NCI-H2107 (cell line): ENCODE measurements around the gene SH3PXD2A.

Experiments
- DNase-seq: peaks from one replicate; lab custom pipeline; 2025; lab: John Stamatoyannopoulos, UW

SH3PXD2A gene

GRCh38 chr10:103685880-103686669 lies 169.3 kb downstream of the SH3PXD2A start:
- DNase-seq = no peak

- no peak for DNase-seq
Observed at GRCh38 chr10:103683851-103684250, 171.5 kb downstream of the SH3PXD2A start.

DNA sequence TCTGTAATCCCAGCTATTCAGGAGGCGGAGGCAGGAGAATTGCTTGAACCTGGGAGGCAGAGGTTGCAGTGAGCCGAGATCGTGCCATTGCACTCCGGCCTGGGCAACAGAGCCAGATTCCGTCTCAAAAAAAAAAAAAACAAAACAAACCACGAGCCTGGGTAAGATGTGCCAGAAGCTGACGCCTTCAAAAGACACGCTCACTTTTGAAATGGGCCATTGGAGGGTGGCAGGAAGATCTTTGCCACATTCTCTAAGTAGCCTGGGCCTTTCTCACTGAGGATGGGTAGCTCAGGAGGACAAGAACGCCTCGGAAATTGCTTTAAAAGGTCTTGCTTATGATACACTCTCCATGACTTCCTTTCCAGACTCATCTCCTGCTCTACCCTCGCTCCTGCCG lies 172.7 kb downstream of the SH3PXD2A start:
- DNase-seq = no peak

DNA sequence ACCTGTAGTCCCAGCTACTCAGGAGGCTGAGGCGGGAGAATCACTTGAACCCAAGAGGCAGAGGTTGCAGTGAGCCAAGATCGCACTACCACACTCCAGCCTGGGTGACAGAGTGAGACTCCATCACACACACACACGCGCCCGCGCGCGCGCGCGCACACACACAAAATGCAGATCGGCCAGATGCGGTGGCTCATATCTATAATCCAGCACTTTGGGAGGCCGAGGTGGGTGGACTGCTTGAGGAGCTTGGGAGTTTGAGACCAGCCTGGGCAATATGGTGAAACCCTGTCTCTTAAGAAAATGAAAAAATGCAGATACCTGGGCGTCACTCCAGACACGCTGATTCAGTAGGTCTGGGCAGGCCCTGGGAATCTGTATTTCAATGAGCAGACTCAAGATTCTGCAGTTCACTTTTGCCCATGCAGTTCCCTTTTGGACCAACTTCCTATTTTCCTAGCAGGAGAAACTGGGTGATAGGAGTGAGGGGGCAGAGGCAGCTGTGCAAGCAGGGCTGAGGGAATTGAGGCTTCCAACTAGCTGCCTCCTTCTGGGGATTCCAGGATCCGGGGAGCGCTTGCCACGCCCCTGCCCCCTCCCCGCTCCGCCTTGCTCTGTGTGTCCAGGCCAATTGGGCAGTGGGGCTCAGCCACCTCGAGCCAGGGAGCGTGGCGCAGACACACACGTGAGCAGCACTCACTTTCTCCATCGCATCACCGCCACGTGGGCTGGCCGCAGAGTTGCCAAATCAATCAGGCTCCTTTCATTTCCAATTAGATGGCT lies 173.6 kb downstream of the SH3PXD2A start:
- no peak for DNase-seq

DNA sequence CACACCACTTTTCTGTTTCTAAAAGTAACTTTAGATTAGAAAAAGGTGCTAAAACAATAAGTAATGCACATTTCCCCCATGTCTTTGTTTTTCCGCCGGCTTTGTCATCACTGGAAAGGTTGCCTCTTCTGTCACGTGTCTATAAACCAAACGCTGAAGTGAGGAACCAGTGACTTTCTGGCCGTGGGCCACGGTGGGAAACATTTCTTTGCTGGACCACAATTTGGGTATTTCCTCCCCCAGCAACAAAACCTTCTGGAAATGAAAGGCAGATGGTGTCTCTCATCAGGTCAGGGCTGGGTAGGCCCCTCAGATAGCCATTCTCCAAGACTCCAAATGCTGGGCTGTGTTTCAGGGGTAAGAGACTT lies 174.5 kb downstream of the SH3PXD2A start:
- no peak for DNase-seq

DNA sequence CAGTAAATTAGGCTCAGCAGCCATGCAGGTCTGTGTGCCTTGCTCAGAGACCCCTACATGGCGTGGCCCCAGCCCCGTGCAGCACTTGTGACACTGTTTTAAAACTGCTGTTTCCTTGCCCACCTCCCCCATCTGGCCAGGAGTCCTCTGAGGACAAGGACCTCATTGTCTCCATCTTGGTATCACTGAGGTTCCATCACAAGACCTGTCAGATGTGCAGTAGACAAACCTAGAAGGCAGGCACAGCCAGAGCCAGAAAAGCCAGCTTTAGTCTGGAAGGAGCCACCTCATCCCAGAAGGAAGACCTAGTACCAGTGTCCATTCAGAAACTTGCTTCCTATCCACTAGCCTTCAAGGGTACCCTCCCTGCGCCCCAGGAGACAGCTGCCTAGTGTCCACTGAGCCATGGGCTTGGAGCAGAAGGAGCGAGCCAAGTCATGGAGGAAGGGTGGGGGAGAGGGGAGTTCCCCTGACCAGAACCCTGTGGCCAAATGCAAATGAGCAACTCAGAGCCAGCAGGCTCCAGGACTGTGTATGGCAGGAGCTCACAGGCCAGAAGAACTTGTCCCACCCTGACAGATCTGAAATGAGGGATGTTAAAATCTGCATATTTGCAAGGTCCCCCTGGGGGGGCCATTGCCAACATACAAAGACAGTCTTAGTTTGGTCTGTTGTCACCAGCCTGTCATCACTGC lies 176.1 kb downstream of the SH3PXD2A start:
- DNase-seq = no peak

- no peak for DNase-seq
Observed at GRCh38 chr10:103678178-103678526, 177.2 kb downstream of the SH3PXD2A start.

DNA sequence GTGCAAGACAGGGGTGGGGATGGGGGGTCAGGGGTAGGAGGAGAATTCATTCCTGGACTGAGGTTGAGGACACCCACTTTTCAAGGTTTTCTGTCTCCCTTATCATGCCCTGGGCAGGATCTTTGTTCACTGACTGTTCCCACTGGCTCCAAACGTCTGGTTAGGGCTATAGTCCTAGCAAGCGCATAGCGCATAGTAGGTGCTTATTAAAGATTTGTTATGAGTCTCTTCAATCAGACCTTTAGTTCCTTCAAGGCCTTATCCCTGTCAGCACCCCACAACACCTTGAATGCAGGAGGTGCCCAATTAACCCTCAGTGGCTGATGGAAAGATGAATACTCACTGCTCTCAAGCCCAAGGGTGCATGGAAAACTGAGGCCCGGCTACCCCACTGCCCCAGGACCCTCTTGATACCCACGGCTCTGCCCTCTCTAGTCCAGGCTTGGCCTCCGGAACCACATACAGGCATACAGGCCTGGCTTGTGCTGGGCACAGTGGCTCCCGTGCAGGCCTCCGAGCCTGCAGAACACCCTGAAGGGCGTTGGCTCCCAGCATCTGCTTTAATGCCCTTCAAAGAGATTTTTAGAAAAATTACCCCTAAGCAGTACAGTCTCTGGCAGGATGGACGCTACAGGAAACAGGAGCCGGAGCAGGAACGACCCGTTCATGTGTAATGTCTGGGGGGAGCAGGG lies 177.7 kb downstream of the SH3PXD2A start:
- DNase-seq = no peak

DNA sequence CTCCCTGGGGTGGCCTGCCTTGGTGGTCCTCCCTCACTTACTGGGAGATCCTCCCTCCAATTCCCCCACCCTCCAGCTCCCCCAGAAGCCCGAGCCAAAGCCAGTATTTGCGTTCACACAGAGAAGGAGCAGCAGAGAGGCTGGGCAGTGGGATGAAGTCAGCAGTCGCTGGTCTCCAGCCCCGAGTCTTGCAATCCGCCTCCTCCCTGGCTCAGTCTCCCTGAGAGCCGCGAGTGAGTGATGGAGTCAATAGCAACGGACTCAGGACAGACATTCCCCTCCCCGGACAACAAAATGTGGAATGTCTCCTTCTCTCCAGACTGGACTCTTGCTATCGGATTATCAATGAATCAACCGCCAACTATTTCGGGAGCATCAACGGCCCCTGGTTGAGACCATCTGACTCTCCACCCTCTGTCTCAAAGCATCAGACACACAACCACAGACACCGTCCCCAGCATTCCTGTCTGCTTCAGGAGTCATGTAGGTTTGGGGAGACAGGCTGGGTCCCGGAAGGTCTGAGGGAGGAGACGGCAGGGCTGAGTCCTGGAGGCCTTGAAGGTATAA lies 178.4 kb downstream of the SH3PXD2A start:
- no peak for DNase-seq

- DNase-seq = no peak
Observed at GRCh38 chr10:103676058-103676785, 179.2 kb downstream of the SH3PXD2A start.

DNA sequence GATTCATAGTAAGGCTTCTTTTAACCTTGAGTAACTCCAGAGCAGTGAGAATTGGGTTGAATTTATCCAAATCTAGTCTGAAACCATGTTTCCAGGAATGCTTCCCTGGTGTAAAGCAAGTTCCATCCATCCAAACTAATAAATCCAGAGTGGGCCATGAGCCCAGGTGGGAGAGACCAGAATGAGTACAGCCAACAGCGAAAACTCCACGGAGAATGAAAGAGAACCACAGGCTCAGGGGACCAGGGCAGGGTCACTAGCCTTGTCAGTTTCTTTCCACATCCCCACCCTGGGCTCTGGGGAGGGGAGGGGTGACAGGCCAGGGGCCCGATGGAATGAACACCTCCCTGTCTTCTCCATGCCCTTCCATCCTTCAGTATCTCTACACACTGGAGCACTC lies 181.8 kb downstream of the SH3PXD2A start:
- DNase-seq = no peak

- no peak for DNase-seq
Observed at GRCh38 chr10:103672345-103672744, 183.0 kb downstream of the SH3PXD2A start.

DNA sequence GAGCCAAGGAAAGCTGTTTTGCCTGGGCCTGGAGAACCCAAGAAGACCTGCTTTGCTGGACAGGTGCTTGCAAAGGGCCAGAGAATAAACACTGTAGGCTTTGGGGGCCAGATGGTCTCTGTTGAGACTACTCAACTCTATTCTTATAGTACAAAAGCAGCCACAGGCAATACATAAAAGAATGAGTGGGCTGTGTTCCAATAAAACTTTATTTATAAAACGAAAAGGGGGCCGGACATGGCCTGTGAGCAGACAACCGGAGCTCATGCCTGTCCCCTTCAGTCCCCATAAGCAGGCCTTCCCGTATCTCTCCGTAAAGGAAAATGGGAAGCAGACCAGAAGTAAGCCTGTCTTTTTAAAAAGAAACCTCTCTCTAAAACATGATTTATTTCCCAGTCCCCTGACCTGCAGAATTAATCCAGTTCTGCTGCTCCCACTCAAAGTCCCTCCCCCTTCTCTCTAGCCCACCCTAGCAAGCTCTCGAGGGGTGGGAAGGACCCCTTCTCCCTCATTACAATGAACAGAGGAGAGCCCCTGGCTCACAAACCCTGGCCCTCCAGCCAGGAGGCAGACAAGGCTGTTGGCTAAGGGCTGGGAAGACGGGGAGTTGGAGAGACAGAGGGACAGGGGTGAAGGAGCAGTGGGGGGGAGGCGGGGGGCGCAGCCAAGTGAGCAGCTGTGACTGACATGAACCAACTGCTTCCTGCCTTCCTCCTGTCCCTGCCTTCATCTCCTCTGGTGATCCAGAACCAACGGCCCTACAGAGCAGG lies 184.1 kb downstream of the SH3PXD2A start:
- DNase-seq = no peak

DNA sequence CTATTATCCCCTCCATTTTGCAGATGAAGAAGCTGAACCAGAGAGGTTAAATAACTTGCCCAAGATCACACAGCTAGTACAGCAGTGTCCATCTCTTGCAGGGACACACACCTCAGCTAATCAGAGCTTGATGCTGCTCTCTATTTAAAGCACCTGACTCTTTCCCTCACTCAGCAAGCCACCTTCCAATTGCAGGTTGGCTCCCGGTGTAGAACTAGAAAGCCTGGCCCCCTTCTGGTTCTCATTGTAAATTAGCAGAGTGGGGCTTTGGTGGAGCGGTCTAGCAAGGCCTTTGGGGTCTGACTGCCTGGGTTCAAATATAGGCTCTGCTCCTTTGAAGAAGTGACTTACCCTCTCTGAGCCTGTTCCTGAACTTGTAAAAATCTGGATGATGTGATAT lies 185.4 kb downstream of the SH3PXD2A start:
- no peak for DNase-seq

- DNase-seq = no peak
Observed at GRCh38 chr10:103669243-103669929, 186.0 kb downstream of the SH3PXD2A start.

- no peak for DNase-seq
Observed at GRCh38 chr10:103668351-103669242, 186.8 kb downstream of the SH3PXD2A start.

DNA sequence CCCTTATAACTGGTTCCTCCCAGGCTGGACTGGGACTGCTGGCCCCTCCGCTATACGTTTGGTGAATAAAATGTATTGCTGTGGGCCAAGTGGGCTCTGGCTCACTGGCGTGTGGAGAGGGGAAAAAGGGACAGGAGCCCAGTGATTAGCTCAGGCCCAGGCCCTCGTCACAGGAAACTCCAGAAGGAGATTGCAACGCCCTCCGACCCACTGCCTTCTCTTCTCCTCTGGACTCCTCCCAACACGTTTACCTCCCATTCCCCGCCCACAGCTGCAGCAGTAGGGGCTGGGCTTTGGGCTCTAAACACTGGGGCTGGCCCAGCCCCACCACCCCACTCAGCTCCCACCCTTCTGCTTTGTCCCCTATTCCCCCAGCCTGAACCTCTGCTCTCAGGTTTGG lies 188.0 kb downstream of the SH3PXD2A start:
- no peak for DNase-seq

DNA sequence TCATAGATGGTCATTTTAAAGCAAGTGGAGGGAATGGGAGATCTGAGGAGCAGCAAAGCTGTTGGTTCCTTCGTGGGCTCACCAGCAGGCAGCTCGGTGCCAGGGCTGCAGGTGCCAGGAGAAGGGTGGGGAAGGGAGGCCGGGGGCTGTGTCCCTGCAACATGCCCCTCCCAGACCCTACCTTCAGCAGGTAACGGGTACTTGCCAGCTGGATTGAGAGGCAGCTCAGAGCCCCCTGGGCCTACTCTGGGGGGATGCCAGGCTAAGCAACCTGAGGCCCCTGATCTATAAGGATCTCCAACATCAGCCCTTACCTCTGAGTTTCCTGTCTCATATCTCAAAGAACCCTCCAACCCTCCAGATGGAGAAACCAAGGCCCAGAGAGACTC lies 188.6 kb downstream of the SH3PXD2A start:
- DNase-seq = no peak
